OCI-LY1 (cell line): ENCODE results near the gene DLG5.

ENCODE experiments used
- H2AFZ ChIP-seq: fragments of 200-600 bp; sonication (generic), shearing (Covaris generic); 2 replicates; pipeline ENCODE4 v1.6.0; 2014; ENCODE audit warnings: antibody characterized with exemption, mild to moderate bottlenecking, low read length
- H3F3A ChIP-seq: fragments of 200-600 bp; sonication (generic), shearing (Covaris generic); 2 replicates; pipeline ENCODE4 v1.6.0; 2014; ENCODE audit warnings: mild to moderate bottlenecking, antibody characterized with exemption, low read length, moderate library complexity; ENCODE audit not compliant: insufficient read depth
- H3K27ac ChIP-seq: fragments of 200-600 bp; sonication (generic); 2 replicates; pipeline ENCODE4 v1.5.1; 2014; ENCODE audit warnings: low read length, mixed run types, mild to moderate bottlenecking, low read depth; ENCODE audit not compliant: poor library complexity, severe bottlenecking
- H3K27me3 ChIP-seq: fragments of 200-600 bp; sonication (generic); 2 replicates; pipeline ENCODE4 v1.6.0; 2014; ENCODE audit warnings: antibody characterized with exemption, mild to moderate bottlenecking, low read length, moderate library complexity; ENCODE audit not compliant: insufficient read depth
- H3K36me3 ChIP-seq: fragments of 200-600 bp; sonication (generic); 2 replicates; pipeline ENCODE4 v1.6.1; 2014; ENCODE audit warnings: mild to moderate bottlenecking, antibody characterized with exemption, low read length, moderate library complexity, mixed read lengths; ENCODE audit not compliant: insufficient read depth
- H3K4me1 ChIP-seq: fragments of 200-600 bp; sonication (generic); 2 replicates; pipeline ENCODE4 v1.5.1; 2014; ENCODE audit warnings: mild to moderate bottlenecking, low read length, moderate library complexity; ENCODE audit not compliant: insufficient read depth, severe bottlenecking
- H3K4me2 ChIP-seq: fragments of 200-600 bp; sonication (generic), shearing (Covaris generic); 2 replicates; pipeline ENCODE4 v1.6.1; 2014; ENCODE audit warnings: low read length
- H3K4me3 ChIP-seq: fragments of 200-600 bp; sonication (generic); 2 replicates; pipeline ENCODE4 v1.5.1; 2014; ENCODE audit warnings: low read length, low read depth, mild to moderate bottlenecking, mixed read lengths; ENCODE audit not compliant: poor library complexity, severe bottlenecking
- H3K79me2 ChIP-seq: fragments of 200-600 bp; shearing (Covaris generic); 2 replicates; pipeline ENCODE4 v1.6.1; 2016; ENCODE audit warnings: mixed run types, low read length, mixed read lengths; ENCODE audit not compliant: insufficient read depth
- H3K9ac ChIP-seq: fragments of 200-600 bp; sonication (generic), shearing (Covaris generic); 2 replicates; pipeline ENCODE4 v1.6.1; 2014; ENCODE audit warnings: mild to moderate bottlenecking, low read length, mixed read lengths
- H3K9me2 ChIP-seq: fragments of 200-600 bp; sonication (generic), shearing (Covaris generic); 2 replicates; pipeline ENCODE4 v1.6.1; 2014; ENCODE audit warnings: low read depth, mild to moderate bottlenecking, low read length, mixed read lengths
- H3K9me3 ChIP-seq: fragments of 200-600 bp; shearing (Covaris generic); 2 replicates; pipeline ENCODE4 v1.6.1; 2014; ENCODE audit warnings: low read length, mixed read lengths
- H4K20me1 ChIP-seq: fragments of 200-600 bp; sonication (generic), shearing (Covaris generic); 2 replicates; pipeline ENCODE4 v1.6.0; 2016; ENCODE audit warnings: mild to moderate bottlenecking, low read length; ENCODE audit not compliant: insufficient read depth
- CTCF ChIP-seq: fragments of 200-600 bp; sonication (generic), shearing (Covaris generic); IDR thresholded peaks from 2 replicates; pipeline ENCODE4 v1.5.1; 2017; ENCODE audit warnings: mild to moderate bottlenecking, antibody characterized with exemption, low read length, moderate library complexity, mixed read lengths
- EZH2 ChIP-seq: fragments of 200-600 bp; sonication (generic), shearing (Covaris generic); IDR thresholded peaks from 2 replicates; pipeline ENCODE4 v1.8.0; 2017; ENCODE audit warnings: borderline replicate concordance, mixed run types, mild to moderate bottlenecking, antibody characterized with exemption, low read length, moderate library complexity, mixed read lengths

The DLG5 gene

GRCh38 chr10:77771851-77772250 is 154.7 kb downstream of the DLG5 start:
- no peak overlapping the region for H3K4me2 ChIP-seq
- H3K4me1 ChIP-seq: no peaks in the 10 kb centered on the region
- no peaks in the 10 kb centered on the region for H3K9me2 ChIP-seq
- no peaks in the 10 kb centered on the region for H3F3A ChIP-seq
- TF ChIP-seq CTCF (no peak), EZH2 (no peak)
- H3K27me3 ChIP-seq: no peaks in the 10 kb centered on the region
- no peaks in the 10 kb centered on the region for H3K79me2 ChIP-seq
- H3K27ac ChIP-seq: no peak overlapping the region
- H2AFZ ChIP-seq: no peak overlapping the region
- no peaks in the 10 kb centered on the region for H3K36me3 ChIP-seq
- no peak overlapping the region for H3K4me3 ChIP-seq
- H3K9me3 ChIP-seq: no peaks in the 10 kb centered on the region
- no peaks in the 10 kb centered on the region for H4K20me1 ChIP-seq
- H3K9ac ChIP-seq: no peak overlapping the region

- no peak overlapping the region for H3K27ac ChIP-seq
- H3K9ac ChIP-seq: no peak overlapping the region
- H3F3A ChIP-seq: no peaks in the 10 kb centered on the region
- H3K36me3 ChIP-seq: no peaks in the 10 kb centered on the region
- H3K4me3 ChIP-seq: no peak overlapping the region
- H4K20me1 ChIP-seq: no peaks in the 10 kb centered on the region
- no peaks in the 10 kb centered on the region for H3K9me2 ChIP-seq
- TF ChIP-seq CTCF (no peak), EZH2 (no peak)
- no peaks in the 10 kb centered on the region for H3K27me3 ChIP-seq
- no peak overlapping the region for H2AFZ ChIP-seq
- no peaks in the 10 kb centered on the region for H3K79me2 ChIP-seq
- no peak overlapping the region for H3K4me2 ChIP-seq
- H3K9me3 ChIP-seq: no peaks in the 10 kb centered on the region
- H3K4me1 ChIP-seq: no peaks in the 10 kb centered on the region
These were observed 155.1 kb downstream of the DLG5 start for GRCh38 chr10:77771450-77771849.

GRCh38 chr10:77770868-77771175 is 155.7 kb downstream of the DLG5 start:
- no peaks in the 10 kb centered on the region for H4K20me1 ChIP-seq
- TF ChIP-seq CTCF: no peak
- no peak for TF ChIP-seq EZH2

More at GRCh38 chr10:77770868-77771175, 155.7 kb downstream of the DLG5 start:
- H2AFZ ChIP-seq: no peak overlapping the region
- no peak overlapping the region for H3K4me2 ChIP-seq
- no peaks in the 10 kb centered on the region for H3K79me2 ChIP-seq
- no peaks in the 10 kb centered on the region for H3K27me3 ChIP-seq
- H3K9me3 ChIP-seq: no peaks in the 10 kb centered on the region
- no peaks in the 10 kb centered on the region for H3F3A ChIP-seq
- no peak overlapping the region for H3K4me3 ChIP-seq
- H3K27ac ChIP-seq: no peak overlapping the region
- H3K9ac ChIP-seq: no peak overlapping the region
- H3K36me3 ChIP-seq: no peaks in the 10 kb centered on the region
- H3K4me1 ChIP-seq: no peaks in the 10 kb centered on the region
- H3K9me2 ChIP-seq: no peaks in the 10 kb centered on the region
